VCaP (cell line): Measurements from ENCODE around the gene PAPSS1.
A peak's percentile ranks its signal among the peaks of the same experiment; 100 is the strongest.

Source experiments
- H3K27ac ChIP-seq: fragments of 450-650 bp; 2 replicates; pipeline ENCODE4 v1.5.1; 2017
- CTCF ChIP-seq: fragments of 450-650 bp; conservative IDR thresholded peaks from 2 replicates; pipeline ENCODE4 v1.5.1; 2017; ENCODE audit warnings: mild to moderate bottlenecking, moderate library complexity

PAPSS1 gene

GRCh38 chr4:107747748-107748486 is 27.9 kb upstream of the PAPSS1 start:
- TF ChIP-seq CTCF: no peak
- peak overlapping the region; percentile 57 for H3K27ac ChIP-seq

- H3K27ac ChIP-seq: no peak overlapping the region
- TF ChIP-seq CTCF: no peak
Measured at GRCh38 chr4:107746161-107746560, 26.1 kb upstream of the PAPSS1 start.

- no peak overlapping the region for H3K27ac ChIP-seq
- no peak for TF ChIP-seq CTCF
Measured at GRCh38 chr4:107744532-107744931, 24.5 kb upstream of the PAPSS1 start.

- no peak overlapping the region for H3K27ac ChIP-seq
- no peak for TF ChIP-seq CTCF
Measured at GRCh38 chr4:107743532-107743931, 23.5 kb upstream of the PAPSS1 start.

GRCh38 chr4:107742791-107743190 is 22.8 kb upstream of the PAPSS1 start:
- TF ChIP-seq CTCF: no peak
- H3K27ac ChIP-seq: no peak overlapping the region

GRCh38 chr4:107742196-107742595 is 22.2 kb upstream of the PAPSS1 start:
- no peak overlapping the region for H3K27ac ChIP-seq
- no peak for TF ChIP-seq CTCF

- TF ChIP-seq CTCF: no peak
- H3K27ac ChIP-seq: peak overlapping the region; percentile 41
Measured at GRCh38 chr4:107740950-107741701, 21.1 kb upstream of the PAPSS1 start.
